SIG-M5 (cell line): ENCODE data around the gene EPC2.

Experiments
- DNase-seq: peaks from one replicate; lab custom pipeline; 2025; lab: John Stamatoyannopoulos, UW

EPC2 gene

GRCh38 chr2:148814143-148814859 is 169.8 kb downstream of the EPC2 start:
- DNase-seq = no peak

GRCh38 chr2:148814860-148815419 is 170.4 kb downstream of the EPC2 start:
- DNase-seq = no peak

- DNase-seq = no peak
Measured at GRCh38 chr2:148816176-148816575, 171.6 kb downstream of the EPC2 start.

- DNase-seq = no peak
Measured at GRCh38 chr2:148817210-148817708, 172.7 kb downstream of the EPC2 start.

GRCh38 chr2:148819019-148819585 is 174.6 kb downstream of the EPC2 start:
- DNase-seq = no peak

- DNase-seq = no peak
Measured at GRCh38 chr2:148824190-148824589, 179.6 kb downstream of the EPC2 start.

- no peak for DNase-seq
Measured at GRCh38 chr2:148826791-148827190, 182.2 kb downstream of the EPC2 start.

- DNase-seq = no peak
Measured at GRCh38 chr2:148828941-148829340, 184.4 kb downstream of the EPC2 start.

- DNase-seq = no peak
Measured at GRCh38 chr2:148829618-148830017, 185.1 kb downstream of the EPC2 start.

GRCh38 chr2:148832637-148833036 is 188.1 kb downstream of the EPC2 start:
- no peak for DNase-seq
